GM12875 (cell line): ENCODE measurements around the gene PREB.

Source experiments
- H3K4me3 ChIP-seq: one replicate; pipeline ENCODE4 v1.5.1; 2011; ENCODE audit warnings: low read depth, low read length, control low read depth
- CTCF ChIP-seq: IDR thresholded peaks from 2 replicates; pipeline ENCODE4 v1.5.1; 2011; ENCODE audit warnings: low read depth, mild to moderate bottlenecking, control low read depth, inconsistent platforms, low read length, moderate library complexity, borderline replicate concordance; ENCODE audit not compliant: insufficient read depth

PREB gene

GRCh38 chr2:27150639-27151230 lies 16.3 kb upstream of the PREB start:
- no peak overlapping the region for H3K4me3 ChIP-seq
- no peak for TF ChIP-seq CTCF

DNA sequence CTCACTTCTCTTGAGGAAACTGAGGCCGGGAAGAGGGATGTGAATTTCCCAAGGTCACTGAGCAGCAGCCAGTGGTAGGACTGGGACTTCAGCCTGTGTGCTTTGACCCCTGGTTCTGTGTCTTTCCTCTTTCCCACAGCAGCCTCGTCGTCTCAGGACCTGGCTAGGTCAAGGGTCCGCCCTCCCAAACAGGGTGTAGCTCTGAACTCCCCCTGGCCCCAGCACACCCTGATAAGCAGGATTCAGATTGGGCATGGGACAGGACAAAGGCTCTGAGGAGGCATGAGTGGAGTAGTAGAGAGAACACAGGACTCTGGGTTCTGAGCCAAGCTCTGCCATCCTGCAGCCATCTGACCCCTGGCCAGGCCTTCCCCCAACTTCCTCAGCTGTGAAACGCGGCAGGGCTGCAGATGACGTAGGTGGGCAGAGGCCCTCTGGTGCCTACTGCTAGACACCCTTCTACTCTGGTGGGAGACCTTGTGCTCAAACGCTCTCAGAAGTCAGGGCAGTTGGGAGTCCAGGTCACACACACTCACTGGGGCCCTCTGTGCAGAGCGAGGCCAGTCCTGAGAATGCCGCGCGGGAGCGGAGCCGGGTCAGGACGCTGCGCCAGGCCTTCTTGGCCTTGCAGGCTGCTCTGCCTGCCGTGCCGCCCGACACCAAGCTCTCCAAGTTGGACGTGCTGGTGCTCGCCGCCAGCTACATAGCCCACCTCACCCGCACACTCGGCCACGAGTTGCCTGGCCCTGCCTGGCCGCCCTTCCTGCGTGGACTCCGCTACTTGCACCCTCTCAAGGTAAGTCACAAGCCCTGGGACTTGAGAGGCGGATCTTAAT lies 15.4 kb upstream of the PREB start:
- TF ChIP-seq CTCF: no peak
- H3K4me3 ChIP-seq: no peak overlapping the region

- H3K4me3 ChIP-seq: no peak within 1 kb of the TSS
- no peak for TF ChIP-seq CTCF
These were observed 14.5 kb upstream of the PREB start, which contains the start of gene TCF23 for GRCh38 chr2:27148801-27149439. TCF23 (plus strand) TSS chr2:27149004; CDS start chr2:27149134, 130 bp downstream.

GRCh38 chr2:27147935-27148334 lies 13.5 kb upstream of the PREB start:
- H3K4me3 ChIP-seq: no peak overlapping the region
- TF ChIP-seq CTCF: no peak

DNA sequence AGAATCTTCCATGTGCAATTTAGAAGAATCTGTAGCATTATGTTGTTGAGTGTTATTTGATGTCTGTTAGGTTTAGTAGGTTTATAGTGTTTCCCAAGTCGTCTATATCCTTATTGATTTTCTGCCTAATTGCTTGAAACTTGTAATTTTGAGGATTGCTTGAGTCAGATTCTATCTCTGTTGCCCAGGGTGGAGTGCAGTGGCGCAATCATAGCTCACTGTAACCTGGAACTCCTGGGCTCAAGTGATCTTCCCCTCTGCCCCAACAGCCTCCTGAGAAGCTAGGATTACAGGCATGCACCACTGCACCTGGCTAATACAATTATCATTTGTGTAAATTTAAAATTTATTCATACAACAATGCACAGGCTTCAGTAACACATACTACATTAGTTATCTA lies 11.2 kb upstream of the PREB start:
- no peak for TF ChIP-seq CTCF
- no peak overlapping the region for H3K4me3 ChIP-seq

DNA sequence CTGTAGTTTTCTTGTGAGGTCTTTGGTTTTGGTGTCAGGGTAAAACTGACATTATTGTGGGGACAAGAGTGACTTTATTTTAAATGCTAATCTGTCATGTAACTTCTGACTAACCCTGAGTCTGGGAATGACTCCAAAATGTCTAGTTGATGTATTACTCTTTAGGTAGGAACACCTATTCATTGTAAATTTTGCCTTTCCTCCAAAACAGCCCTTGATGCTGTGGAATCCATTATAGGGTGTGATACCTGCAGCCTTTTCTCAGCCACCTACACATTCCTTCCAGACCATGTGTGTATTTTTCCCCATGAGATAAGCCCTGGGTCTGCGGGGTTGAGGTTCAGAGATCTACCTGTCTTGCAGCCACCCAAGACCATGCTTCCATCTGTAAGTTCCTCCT lies 8.8 kb upstream of the PREB start:
- H3K4me3 ChIP-seq: no peak overlapping the region
- TF ChIP-seq CTCF: no peak
